22Rv1 (cell line): ENCODE results near the gene ENDOV.

ENCODE experiments used
- H3K27ac ChIP-seq: fragments of 450-650 bp; 2 replicates; pipeline ENCODE4 v1.5.1; 2017
- CTCF ChIP-seq: fragments of 450-650 bp; IDR thresholded peaks from 2 replicates; pipeline ENCODE4 v1.5.1; 2017; ENCODE audit warnings: mild to moderate bottlenecking
- ZFX ChIP-seq: fragments of 450-650 bp; IDR thresholded peaks from 2 replicates; pipeline ENCODE4 v1.6.1; 2017; ENCODE audit warnings: antibody characterized with exemption, borderline replicate concordance

The ENDOV gene

GRCh38 chr17:80433916-80434666 lies 19.1 kb downstream of the ENDOV start:
- TF ChIP-seq CTCF (no peak), ZFX (no peak)
- H3K27ac ChIP-seq, result no peak overlapping the region

GRCh38 chr17:80437532-80437931 lies 22.6 kb downstream of the ENDOV start:
- H3K27ac ChIP-seq, result no peak overlapping the region
- no peak for TF ChIP-seq ZFX
- TF ChIP-seq CTCF, result no peak

- no peak overlapping the region for H3K27ac ChIP-seq
- TF ChIP-seq ZFX (no peak), CTCF (no peak)
Measured at GRCh38 chr17:80438806-80439205, 23.8 kb downstream of the ENDOV start.

GRCh38 chr17:80439499-80439898 lies 24.5 kb downstream of the ENDOV start:
- no peak overlapping the region for H3K27ac ChIP-seq
- TF ChIP-seq ZFX (no peak), CTCF (no peak)

- H3K27ac ChIP-seq, result no peak overlapping the region
- TF ChIP-seq CTCF, result no peak
Measured at GRCh38 chr17:80441133-80441578, 26.2 kb downstream of the ENDOV start.

- H3K27ac ChIP-seq, result no peak overlapping the region
- no peak for TF ChIP-seq CTCF
- TF ChIP-seq ZFX, result no peak
Measured at GRCh38 chr17:80441598-80442322, 26.8 kb downstream of the ENDOV start.

- TF ChIP-seq CTCF (no peak), ZFX (no peak)
- H3K27ac ChIP-seq, result no peak overlapping the region
Measured at GRCh38 chr17:80442323-80442659, 27.3 kb downstream of the ENDOV start.
